HG03439 (cell line): ENCODE measurements around the gene SOX4.

Source experiments
- ATAC-seq: cut with Tn5 transposase; IDR thresholded peaks from one replicate; pipeline ENCODE4 v1.9.1; 2021; ENCODE audit warnings: mild to moderate bottlenecking, moderate library complexity; ENCODE audit not compliant: unreplicated experiment

Gene SOX4

DNA sequence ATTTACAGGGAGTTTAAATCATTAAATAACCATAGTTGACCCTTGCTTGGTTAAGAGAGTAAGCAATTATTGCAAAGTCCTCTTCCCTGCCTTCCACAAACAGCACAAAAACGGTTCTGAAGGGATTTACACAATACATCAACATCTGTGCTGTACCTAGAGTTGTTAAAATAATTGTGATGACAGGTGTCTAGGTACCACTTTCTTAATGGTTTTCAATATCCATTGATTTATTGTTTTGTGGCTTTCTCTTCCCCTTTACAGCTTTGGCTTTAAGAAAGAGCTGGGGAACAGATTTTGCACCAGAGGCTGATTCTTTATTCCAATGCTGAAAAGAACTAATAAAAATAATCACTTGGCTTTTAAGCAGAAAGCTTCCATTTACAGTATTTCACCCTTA, 598 bp upstream of the SOX4 start:
- ATAC-seq: no peak

DNA sequence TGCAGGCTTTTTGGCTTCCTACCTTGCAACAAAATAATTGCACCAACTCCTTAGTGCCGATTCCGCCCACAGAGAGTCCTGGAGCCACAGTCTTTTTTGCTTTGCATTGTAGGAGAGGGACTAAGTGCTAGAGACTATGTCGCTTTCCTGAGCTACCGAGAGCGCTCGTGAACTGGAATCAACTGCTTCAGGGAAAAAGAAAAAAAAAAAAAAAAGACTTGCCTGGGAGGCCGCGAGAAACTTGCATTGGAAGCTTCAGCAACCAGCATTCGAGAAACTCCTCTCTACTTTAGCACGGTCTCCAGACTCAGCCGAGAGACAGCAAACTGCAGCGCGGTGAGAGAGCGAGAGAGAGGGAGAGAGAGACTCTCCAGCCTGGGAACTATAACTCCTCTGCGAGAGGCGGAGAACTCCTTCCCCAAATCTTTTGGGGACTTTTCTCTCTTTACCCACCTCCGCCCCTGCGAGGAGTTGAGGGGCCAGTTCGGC, 420 bp downstream of the SOX4 start:
- peak; percentile 2 for ATAC-seq

DNA sequence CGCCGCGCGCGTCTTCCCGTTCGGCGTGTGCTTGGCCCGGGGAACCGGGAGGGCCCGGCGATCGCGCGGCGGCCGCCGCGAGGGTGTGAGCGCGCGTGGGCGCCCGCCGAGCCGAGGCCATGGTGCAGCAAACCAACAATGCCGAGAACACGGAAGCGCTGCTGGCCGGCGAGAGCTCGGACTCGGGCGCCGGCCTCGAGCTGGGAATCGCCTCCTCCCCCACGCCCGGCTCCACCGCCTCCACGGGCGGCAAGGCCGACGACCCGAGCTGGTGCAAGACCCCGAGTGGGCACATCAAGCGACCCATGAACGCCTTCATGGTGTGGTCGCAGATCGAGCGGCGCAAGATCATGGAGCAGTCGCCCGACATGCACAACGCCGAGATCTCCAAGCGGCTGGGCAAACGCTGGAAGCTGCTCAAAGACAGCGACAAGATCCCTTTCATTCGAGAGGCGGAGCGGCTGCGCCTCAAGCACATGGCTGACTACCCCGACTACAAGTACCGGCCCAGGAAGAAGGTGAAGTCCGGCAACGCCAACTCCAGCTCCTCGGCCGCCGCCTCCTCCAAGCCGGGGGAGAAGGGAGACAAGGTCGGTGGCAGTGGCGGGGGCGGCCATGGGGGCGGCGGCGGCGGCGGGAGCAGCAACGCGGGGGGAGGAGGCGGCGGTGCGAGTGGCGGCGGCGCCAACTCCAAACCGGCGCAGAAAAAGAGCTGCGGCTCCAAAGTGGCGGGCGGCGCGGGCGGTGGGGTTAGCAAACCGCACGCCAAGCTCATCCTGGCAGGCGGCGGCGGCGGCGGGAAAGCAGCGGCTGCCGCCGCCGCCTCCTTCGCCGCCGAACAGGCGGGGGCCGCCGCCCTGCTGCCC, 1.1 kb downstream of the SOX4 start:
- peak; percentile 28 for ATAC-seq

DNA sequence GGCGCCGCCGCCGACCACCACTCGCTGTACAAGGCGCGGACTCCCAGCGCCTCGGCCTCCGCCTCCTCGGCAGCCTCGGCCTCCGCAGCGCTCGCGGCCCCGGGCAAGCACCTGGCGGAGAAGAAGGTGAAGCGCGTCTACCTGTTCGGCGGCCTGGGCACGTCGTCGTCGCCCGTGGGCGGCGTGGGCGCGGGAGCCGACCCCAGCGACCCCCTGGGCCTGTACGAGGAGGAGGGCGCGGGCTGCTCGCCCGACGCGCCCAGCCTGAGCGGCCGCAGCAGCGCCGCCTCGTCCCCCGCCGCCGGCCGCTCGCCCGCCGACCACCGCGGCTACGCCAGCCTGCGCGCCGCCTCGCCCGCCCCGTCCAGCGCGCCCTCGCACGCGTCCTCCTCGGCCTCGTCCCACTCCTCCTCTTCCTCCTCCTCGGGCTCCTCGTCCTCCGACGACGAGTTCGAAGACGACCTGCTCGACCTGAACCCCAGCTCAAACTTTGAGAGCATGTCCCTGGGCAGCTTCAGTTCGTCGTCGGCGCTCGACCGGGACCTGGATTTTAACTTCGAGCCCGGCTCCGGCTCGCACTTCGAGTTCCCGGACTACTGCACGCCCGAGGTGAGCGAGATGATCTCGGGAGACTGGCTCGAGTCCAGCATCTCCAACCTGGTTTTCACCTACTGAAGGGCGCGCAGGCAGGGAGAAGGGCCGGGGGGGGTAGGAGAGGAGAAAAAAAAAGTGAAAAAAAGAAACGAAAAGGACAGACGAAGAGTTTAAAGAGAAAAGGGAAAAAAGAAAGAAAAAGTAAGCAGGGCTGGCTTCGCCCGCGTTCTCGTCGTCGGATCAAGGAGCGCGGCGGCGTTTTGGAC, 2.0 kb downstream of the SOX4 start:
- peak; percentile 37 for ATAC-seq

DNA sequence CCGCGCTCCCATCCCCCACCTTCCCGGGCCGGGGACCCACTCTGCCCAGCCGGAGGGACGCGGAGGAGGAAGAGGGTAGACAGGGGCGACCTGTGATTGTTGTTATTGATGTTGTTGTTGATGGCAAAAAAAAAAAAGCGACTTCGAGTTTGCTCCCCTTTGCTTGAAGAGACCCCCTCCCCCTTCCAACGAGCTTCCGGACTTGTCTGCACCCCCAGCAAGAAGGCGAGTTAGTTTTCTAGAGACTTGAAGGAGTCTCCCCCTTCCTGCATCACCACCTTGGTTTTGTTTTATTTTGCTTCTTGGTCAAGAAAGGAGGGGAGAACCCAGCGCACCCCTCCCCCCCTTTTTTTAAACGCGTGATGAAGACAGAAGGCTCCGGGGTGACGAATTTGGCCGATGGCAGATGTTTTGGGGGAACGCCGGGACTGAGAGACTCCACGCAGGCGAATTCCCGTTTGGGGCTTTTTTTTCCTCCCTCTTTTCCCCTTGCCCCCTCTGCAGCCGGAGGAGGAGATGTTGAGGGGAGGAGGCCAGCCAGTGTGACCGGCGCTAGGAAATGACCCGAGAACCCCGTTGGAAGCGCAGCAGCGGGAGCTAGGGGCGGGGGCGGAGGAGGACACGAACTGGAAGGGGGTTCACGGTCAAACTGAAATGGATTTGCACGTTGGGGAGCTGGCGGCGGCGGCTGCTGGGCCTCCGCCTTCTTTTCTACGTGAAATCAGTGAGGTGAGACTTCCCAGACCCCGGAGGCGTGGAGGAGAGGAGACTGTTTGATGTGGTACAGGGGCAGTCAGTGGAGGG, 2.8 kb downstream of the SOX4 start:
- ATAC-seq: no peak

DNA sequence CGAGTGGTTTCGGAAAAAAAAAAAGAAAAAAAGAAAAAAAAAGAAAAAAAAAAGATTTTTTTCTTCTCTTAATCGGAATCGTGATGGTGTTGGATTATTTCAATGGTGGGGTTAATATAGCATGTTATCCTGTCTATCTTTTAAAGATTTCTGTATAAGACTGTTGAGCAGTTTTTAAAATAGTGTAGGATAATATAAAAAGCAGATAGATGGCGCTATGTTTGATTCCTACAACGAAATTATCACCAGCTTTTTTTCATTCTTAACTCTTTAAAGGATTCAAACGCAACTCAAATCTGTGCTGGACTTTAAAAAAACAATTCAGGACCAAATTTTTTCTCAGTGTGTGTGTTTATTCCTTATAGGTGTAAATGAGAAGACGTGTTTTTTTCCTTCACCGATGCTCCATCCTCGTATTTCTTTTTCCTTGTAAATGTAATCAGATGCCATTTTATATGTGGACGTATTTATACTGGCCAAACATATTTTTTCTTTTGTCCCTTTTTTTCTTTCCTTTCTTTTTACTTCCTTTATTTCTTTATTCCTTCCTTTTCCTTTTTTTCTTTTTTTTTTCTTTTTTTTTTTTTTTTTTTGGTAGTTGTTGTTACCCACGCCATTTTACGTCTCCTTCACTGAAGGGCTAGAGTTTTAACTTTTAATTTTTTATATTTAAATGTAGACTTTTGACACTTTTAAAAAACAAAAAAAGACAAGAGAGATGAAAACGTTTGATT, 3.6 kb downstream of the SOX4 start:
- ATAC-seq: no peak

DNA sequence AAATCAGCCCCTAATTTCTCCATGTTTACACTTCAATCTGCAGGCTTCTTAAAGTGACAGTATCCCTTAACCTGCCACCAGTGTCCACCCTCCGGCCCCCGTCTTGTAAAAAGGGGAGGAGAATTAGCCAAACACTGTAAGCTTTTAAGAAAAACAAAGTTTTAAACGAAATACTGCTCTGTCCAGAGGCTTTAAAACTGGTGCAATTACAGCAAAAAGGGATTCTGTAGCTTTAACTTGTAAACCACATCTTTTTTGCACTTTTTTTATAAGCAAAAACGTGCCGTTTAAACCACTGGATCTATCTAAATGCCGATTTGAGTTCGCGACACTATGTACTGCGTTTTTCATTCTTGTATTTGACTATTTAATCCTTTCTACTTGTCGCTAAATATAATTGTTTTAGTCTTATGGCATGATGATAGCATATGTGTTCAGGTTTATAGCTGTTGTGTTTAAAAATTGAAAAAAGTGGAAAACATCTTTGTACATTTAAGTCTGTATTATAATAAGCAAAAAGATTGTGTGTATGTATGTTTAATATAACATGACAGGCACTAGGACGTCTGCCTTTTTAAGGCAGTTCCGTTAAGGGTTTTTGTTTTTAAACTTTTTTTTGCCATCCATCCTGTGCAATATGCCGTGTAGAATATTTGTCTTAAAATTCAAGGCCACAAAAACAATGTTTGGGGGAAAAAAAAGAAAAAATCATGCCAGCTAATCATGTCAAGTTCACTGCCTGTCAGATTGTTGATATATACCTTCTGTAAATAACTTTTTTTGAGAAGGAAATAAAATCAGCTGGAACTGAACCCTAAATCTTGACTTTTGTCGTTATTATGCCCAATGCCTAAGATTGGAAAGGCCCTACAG, 4.5 kb downstream of the SOX4 start:
- ATAC-seq: no peak

DNA sequence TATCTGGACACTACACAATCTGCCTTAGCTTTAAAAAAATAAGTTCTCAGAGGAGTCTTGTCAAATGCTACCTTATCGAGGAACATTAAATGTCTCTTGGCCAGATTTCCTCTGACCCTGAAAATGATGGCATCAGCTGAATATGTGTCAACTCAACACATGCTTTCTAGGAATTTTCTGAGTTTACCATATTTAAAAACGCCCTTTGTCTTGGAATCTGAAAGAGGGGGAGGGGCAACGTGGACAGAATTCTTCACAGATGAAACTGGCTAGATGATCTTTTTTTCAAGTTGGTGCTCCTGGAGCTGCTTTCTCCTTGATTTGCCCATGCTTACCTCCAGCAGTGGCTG, 5.1 kb downstream of the SOX4 start:
- ATAC-seq: no peak

DNA sequence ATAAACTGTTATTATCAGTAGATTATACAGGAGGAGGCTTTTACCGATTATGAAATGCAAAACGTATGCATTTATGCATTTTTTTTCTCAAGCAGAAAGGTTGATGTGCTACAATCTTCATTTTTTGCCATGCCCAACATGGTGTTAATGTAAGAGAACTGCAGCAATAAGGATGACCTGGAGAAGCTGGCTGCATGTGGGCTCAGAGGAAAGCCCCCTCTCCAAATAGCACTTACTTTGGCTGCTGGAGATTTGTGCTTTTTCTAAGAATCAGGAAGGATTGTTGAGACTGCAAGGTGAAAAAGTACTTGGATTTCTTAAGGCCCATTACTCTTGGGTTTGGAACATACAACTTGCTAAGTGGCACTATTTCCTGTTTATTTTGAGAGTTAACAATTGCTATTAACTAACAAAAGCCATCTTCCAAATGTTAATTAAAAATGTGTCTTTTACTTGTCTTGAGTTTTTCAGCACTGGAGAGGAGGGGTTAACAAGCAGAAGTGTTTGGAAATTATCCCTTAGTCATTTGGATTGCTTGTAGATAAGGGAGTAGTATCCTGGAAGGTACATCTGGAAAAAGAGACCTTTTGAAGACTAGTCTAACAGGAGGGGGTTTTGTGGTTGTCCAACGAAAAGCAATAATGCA, 5.6 kb downstream of the SOX4 start:
- no peak for ATAC-seq

DNA sequence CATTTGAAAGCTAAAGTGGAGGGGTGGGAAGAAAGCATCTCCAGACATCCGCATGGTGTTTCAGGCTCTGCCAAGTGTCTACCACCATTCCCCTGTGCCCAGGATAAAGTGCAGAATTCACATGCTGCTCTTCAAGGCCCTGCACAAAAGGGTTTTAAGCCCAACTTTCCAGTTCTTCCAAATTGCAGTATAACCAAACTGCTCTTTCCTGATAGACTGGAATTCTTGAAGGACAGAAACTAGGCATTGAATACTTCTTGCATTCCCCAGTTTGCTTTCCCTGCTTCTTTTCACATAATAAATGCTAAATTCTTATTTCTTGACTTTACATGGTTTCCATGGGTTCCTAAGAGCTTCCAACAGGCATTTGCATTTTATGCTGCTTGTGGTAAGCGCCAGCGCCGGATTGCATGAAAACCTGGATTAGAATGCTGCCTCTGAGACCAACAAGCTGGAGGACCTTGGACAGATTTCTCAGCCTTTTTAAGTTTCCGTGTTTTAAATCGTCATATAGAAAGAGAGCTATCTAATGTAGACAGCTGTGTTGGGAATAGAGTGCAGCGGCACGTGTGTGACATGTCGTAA, 7.9 kb downstream of the SOX4 start:
- no peak for ATAC-seq

DNA sequence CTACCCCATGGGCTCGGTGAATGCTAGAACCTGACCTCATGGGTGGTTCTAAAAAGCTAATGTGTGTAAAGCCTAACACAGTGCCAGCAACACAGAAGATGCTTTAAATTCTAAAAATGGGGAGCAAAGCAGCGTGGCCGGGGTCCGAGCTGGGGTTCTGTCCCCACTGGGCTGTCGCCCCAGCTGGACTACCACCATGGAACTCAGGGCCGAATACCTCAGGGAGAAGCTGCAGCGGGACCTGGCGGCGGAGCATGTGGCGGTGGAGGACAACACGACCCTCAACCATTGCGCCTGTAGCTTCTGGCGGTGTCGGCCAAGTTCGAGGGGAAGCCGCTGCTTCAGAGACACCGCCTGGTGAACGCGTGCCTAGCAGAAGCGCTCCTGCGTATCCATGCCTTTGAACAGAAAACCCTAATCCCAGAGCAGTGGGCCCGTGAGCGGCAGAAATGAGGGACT, 8.4 kb downstream of the SOX4 start:
- no peak for ATAC-seq

DNA sequence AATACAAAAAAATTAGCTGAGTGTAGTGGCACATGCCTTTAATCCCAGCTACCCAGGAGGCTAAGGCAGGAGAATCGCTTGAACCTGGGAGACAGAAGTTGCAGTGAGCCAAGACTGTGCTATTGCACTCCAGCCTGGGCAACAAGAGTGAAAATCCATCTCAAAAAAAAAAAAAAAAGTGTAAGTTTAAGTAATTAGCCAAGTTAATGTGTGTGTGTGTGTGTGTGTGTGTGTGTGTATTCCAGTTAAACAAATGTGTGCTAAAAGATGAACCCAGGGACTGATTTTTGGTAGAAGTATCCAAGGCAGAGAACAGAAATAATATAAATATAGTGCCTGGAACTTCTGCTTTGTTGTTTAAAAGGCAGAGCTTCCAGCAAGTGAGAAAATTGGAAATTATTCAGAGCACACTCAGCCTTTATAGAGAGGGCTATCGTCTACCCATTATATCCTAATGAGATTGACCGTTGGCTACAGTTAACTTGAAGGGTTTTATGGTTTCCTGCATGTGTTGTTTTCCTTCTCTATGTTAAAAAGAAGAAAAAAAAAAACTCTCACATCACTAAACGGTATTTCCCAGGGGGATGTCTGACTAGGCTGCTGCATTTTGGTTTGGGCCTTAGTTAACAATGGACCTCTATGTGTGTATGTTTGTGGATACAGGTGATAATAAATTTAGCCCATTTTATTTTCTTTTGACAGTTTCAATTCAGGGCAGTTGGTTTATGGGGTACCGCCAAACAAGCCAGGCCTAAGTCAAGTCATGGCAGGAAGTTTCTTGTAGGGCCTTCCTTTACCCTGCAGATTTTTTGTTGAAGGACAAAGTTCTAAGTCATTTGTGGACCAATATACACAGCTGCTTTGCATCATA, 9.8 kb downstream of the SOX4 start:
- no peak for ATAC-seq

DNA sequence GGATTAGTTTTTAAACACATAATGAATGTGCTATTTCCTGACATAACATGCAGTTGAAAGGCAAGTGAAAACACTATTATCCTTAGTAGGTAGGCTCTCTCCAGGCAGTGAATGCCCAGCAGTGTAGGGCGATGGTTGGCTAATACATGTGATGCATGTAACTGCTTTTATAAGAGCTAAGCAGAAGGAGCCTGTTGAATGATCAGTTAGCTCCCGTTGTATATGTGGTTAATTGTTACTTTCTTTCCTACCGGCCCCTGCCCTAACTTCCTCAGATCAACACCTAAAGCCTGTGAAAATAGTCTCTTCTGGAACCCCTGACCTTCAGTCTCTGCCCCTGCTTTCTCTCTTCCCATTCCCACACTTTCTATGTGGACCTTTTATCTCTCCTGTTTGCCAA, 10.5 kb downstream of the SOX4 start:
- ATAC-seq: no peak

DNA sequence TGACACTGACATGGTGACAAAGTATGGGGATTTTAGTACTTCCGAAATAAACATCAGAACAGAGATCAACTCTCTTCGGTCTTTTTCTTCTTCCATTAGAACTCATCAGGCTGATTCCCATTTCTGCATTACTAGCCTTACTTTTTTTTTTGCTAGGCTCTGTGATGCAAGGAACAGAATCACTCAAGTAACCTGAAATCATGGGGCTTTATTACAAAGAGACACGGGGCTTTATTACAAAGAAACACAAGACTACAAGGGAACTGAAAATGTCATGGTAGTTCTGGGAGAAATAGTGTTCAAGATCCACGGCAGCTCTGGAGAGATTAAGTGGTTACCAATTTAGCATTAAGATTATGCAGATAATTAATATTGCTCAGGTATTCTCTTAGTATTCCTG, 11.6 kb downstream of the SOX4 start:
- no peak for ATAC-seq

DNA sequence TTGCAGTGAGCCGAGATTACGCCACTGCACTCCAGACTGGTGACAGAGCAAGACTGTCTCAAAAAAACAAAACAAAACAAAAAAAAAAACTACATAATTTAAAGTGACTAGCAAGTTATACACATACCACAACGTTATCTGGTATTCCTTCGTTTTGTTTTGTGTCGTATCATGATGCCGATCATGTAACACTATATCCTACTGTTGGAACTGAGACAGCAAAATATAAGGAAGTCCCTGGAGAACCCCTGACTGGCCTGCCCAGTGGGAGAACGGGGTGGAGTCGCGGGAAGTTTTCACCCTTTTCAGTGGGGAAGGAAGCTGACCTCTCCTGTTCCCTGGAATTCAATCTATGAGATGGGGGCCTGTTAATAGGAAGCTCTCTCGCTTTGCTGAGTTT, 15.1 kb downstream of the SOX4 start:
- ATAC-seq: no peak

DNA sequence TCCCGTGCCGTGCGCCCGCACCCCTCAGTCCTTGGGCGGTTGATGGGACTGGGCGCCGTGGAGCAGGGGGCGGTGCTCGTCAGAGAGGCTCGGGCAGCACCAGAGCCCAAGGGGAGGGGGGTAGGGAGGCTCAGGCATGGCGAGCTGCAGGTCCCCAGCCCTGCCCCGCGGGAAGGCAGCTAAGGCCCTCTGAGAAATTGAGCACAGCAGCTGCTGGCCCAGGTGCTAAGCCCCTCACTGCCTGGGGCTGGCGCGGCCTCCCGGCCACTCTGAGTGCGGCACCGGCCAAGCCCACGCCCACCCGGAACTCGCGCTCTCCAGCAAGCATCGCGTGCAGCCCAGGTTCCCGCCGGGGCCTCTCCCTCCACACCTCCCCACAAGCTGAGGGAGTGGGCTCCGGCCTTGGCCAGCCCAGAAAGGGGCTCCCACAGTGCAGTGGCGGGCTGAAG, 16.4 kb downstream of the SOX4 start:
- ATAC-seq: no peak

DNA sequence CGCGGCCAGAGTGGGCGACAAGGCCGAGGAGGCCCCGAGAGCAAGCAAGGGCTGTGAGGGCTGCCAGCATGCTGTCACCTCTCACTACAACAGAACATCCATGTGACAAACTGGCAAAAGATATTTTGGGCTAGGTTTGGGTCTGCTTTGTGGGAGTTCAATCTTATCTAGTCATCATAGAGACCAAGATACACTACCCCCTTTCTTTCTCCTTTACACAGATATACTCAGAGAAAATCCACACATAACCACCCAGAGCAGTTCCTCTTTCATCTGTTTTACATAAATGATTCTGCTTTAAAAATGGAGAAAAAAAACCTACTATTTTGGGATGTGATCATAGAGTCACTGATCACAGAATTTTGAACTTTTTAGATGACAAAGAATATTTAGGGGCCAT, 16.8 kb downstream of the SOX4 start:
- peak; percentile 51 for ATAC-seq

DNA sequence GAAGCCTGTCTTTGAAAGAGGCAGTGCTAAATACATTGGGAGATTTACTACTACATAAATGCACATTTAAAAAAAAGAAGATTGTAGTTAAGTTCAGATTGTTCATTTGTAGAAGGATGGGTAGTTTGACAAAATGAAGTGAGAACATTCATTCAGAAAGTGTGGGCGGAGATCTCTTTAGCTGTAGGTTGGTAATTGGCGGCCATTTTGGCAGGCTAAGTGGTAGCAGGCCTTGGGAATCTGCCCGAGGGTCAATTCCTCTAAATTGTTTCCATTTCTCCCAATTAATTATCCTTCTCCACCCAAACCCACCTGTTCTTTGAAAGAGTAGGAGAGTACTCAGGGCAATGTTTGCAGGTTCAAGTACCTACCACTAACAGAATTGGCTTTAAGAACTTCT, 17.9 kb downstream of the SOX4 start:
- no peak for ATAC-seq
